ENCODE data around the gene VAX1. TPM values are rescaled to one million over a fixed set of nuclear protein-coding genes. Genes with fewer than 3 reads are reported as not detected.
"Not testable (repeated sequence)": the region's sequence is repeated elsewhere in the genome, so short reads cannot be mapped to it uniquely, and the experiment has no call there.

VAX1 gene
- not detected for total RNA-seq

DNA sequence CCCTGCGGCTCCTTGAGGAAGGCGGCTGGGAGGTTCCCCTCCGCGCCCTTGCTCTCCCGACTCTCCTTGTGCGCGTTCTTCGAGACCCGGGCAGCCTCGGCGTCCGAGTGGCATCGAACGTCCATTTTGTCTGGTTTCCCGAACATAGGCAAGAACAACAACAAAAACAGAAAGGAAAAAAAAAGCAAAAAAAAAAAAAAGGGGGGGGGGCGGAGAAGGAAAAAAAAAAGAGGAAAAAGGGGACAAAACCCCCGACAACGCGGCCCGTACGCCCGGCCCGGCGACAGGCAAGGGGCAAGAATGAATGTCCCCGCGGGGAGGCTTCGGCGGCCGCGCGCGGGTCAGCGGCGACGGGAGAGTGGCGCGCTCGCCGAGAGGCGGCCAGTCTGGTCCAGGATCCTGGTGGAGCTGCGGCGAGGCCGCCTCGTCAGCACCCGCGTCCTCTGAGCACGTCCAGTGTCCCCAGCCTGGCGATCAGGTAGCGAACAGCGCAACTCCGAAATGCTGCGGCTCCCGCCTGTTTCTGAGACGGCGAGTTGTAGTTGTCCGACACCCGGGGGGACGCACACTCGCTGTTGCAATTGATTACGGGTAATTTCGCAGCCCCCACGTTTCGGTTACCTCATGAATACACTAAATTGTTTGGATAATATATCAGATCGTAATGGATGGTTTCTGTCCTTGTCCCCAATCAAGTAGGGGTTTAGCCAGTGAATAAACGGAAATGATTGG, at the start of gene VAX1:
TSS of gene VAX1 (minus strand) at position 360 of the 732 bp plus-strand sequence. CDS start at position 146, 214 bp downstream.
- WGBS, 2 donors = 5 to 6% methylated on average over 47 to 53 of the region's 65 CpGs
- DNase-seq = peak in 1 of 2 donors; percentile 79
- Histone ChIP-seq H3K4me3 (peak within 1 kb of the TSS in 3 of 4 donors; percentile 28 to 41 (median 41)), H3K27ac (no peak within 1 kb of the TSS), H3K36me3 (no peaks in the 10 kb centered on the region), H3K9me3 (no peaks in the 10 kb centered on the region), H3K4me1 (peaks cover 22 to 54% (median 34%) of the 10 kb centered on the region in 4 donors), H3K27me3 (peaks cover 0 to 77% (median 44%) of the 10 kb centered on the region in 4 donors)
- ATAC-seq (ENCODE audit: low FRiP score in 2 of 2) = peak in 1 of 2 donors; percentile 2
- TF ChIP-seq EP300 (IDR thresholded peaks at IDR 0.05) = no peak
- no peak for TF ChIP-seq POLR2A (IDR thresholded peaks at IDR 0.05)

DNA sequence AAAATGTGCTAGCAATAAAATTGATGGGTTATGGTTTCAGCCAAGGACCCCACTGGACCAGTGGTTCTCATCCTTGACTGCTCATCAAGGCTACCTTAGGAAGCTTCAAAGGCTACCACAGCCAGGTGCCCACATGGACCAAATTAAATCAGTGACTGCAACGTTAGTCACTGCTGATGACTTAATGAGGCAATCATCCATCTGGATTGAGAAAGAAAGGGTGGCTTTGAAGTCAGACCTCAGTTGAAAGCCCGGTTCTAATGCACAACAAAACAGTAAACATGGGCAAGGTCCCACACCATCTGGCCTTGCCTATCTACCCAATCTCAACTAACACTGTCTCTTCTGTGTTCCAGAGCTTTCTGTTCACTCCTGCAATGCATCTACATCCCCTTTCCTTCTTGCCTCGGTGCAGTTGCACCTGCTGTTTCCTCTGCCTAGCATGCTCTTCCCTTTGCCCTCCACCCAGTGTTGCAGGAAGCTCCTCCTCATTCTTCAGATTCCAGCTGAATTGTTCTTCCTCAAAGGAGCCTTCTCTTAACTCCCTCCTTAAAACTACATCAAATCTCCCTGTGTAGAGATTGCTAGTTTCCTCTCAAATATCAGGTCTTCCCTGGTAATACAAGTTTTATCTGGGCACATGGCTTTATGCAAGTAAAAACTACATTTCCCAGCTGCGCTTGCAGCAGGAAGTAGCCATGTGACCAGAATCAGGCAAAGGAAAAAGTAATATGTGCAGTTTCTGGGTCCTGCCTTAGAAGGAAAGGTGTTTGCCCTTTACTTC, 49.0 kb upstream of the VAX1 start:
- ATAC-seq (ENCODE audit: low FRiP score in 2 of 2) = no peak
- WGBS, 2 donors = 65 to 66% methylated on average over 4 of the region's 4 CpGs
- H3K4me1 ChIP-seq = no peaks in the 10 kb centered on the region
- no peak overlapping the region for H3K27ac ChIP-seq
- H3K9me3 ChIP-seq = no peaks in the 10 kb centered on the region
- no peak for DNase-seq
- TF ChIP-seq POLR2AphosphoS5 (IDR thresholded peaks at IDR 0.05) = no peak
- TF ChIP-seq POLR2A (IDR thresholded peaks at IDR 0.05) = no peak
- TF ChIP-seq EP300 (IDR thresholded peaks at IDR 0.05) = no peak
- no peak for TF ChIP-seq CTCF (IDR thresholded peaks at IDR 0.05)
- H3K4me3 ChIP-seq = no peak overlapping the region
- H3K36me3 ChIP-seq = no peaks in the 10 kb centered on the region
- no peaks in the 10 kb centered on the region for H3K27me3 ChIP-seq

GRCh38 chr10:117185817-117186216, 47.7 kb upstream of the VAX1 start:
- not testable (repeated sequence) for H3K9me3 ChIP-seq; H3K4me1 ChIP-seq; DNase-seq; ATAC-seq (ENCODE audit: low FRiP score in 2 of 2); H3K4me3 ChIP-seq; H3K27ac ChIP-seq; H3K36me3 ChIP-seq; H3K27me3 ChIP-seq
- WGBS, 2 donors = 96 to 100% methylated on average over 4 of the region's 4 CpGs

DNA sequence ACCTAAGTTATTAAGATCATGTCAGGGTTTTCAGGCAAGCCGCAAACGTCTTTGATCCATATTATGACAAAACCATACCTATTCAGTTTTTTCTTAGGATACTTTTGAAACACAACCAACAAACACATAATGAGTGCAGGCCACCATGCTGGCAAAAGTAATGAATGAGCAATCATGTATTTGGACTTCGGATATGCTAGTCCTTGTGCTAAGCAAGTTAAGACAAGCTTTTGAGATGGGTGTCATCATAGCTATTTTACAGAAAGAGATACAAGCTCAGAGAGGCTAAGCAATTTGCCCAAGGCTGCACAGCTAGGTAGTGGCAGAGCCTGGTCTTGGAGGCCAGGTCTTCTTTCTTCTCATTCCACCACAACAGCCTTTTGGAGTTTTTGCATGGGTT, 46.8 kb upstream of the VAX1 start:
- Histone ChIP-seq H3K4me1 (no peaks in the 10 kb centered on the region), H3K9me3 (no peaks in the 10 kb centered on the region), H3K27me3 (no peaks in the 10 kb centered on the region), H3K36me3 (no peaks in the 10 kb centered on the region), H3K4me3 (no peak overlapping the region), H3K27ac (no peak overlapping the region)
- no peak for DNase-seq
- ATAC-seq (ENCODE audit: low FRiP score in 2 of 2) = no peak
- 74 to 83% methylated on average over 3 of the region's 3 CpGs for WGBS, 2 donors
- TF ChIP-seq EP300 (IDR thresholded peaks at IDR 0.05) (no peak), POLR2A (IDR thresholded peaks at IDR 0.05) (no peak), POLR2AphosphoS5 (IDR thresholded peaks at IDR 0.05) (no peak), CTCF (IDR thresholded peaks at IDR 0.05) (no peak)

GRCh38 chr10:117184296-117184695, 46.2 kb upstream of the VAX1 start:
- Histone ChIP-seq H3K27ac (no peak overlapping the region), H3K4me1 (no peaks in the 10 kb centered on the region), H3K36me3 (no peaks in the 10 kb centered on the region), H3K9me3 (no peaks in the 10 kb centered on the region), H3K27me3 (no peaks in the 10 kb centered on the region), H3K4me3 (no peak overlapping the region)
- no peak for ATAC-seq (ENCODE audit: low FRiP score in 2 of 2)
- TF ChIP-seq CTCF (IDR thresholded peaks at IDR 0.05) = no peak
- TF ChIP-seq POLR2A (IDR thresholded peaks at IDR 0.05) = no peak
- no peak for TF ChIP-seq EP300 (IDR thresholded peaks at IDR 0.05)
- TF ChIP-seq POLR2AphosphoS5 (IDR thresholded peaks at IDR 0.05) = no peak
- 88 to 93% methylated on average over 10 of the region's 10 CpGs for WGBS, 2 donors
- DNase-seq = peak in 1 of 2 donors; percentile 71

Data from upper lobe of left lung (tissue), 6 donors.